ENCODE measurements around the gene HEPACAM.

- no peak for TF ChIP-seq CTCF (conservative IDR thresholded peaks at IDR 0.05; ENCODE audit: low read depth, low read length)
- TF ChIP-seq EZH2 (IDR thresholded peaks at IDR 0.05; ENCODE audit: borderline replicate concordance, low read depth, low read length, poor library complexity, severe bottlenecking), result no peak
These were observed 48.0 kb upstream of the HEPACAM start for GRCh38 chr11:124983674-124984511.
